Neural progenitor cell (in vitro differentiated cells): Measurements from ENCODE around the gene DEPDC1B. TPM values are rescaled to one million over a fixed set of nuclear protein-coding genes. Genes with fewer than 3 reads are reported as not detected.

Source experiments
- DNase-seq: peaks from one replicate; pipeline ENCODE4 v3.0.0-alpha.2; 2016; ENCODE audit warnings: low spot score
- H2AFZ ChIP-seq: fragments of 200-600 bp; sonication (generic); replicated peaks from 2 replicates; pipeline ENCODE4 v1.6.1; 2016; ENCODE audit warnings: antibody characterized with exemption
- H3F3A ChIP-seq: fragments of 200-600 bp; sonication (generic); 2 replicates; pipeline ENCODE4 v1.6.1; 2016; ENCODE audit warnings: antibody characterized with exemption, low read depth
- H3K27ac ChIP-seq: fragments of 200-600 bp; sonication (generic); 2 replicates; pipeline ENCODE4 v1.5.1; 2016; ENCODE audit warnings: mild to moderate bottlenecking
- H3K27me3 ChIP-seq: fragments of 200-600 bp; sonication (generic); 2 replicates; pipeline ENCODE4 v1.6.1; 2016; ENCODE audit warnings: mild to moderate bottlenecking, moderate library complexity
- H3K36me3 ChIP-seq: fragments of 200-600 bp; sonication (generic); 2 replicates; pipeline ENCODE4 v1.5.1; 2016
- H3K4me1 ChIP-seq: fragments of 200-600 bp; sonication (generic); 2 replicates; pipeline ENCODE4 v1.6.1; 2016; ENCODE audit warnings: mixed run types
- H3K4me2 ChIP-seq: fragments of 200-600 bp; sonication (generic); 2 replicates; pipeline ENCODE4 v1.6.1; 2016
- H3K4me3 ChIP-seq: fragments of 200-600 bp; sonication (generic); 2 replicates; pipeline ENCODE4 v1.5.1; 2016
- H3K79me2 ChIP-seq: fragments of 200-600 bp; sonication (generic); 2 replicates; pipeline ENCODE4 v1.6.1; 2016; ENCODE audit warnings: low read depth
- H3K9ac ChIP-seq: fragments of 200-600 bp; sonication (generic); 2 replicates; pipeline ENCODE4 v1.6.1; 2016
- H3K9me3 ChIP-seq: fragments of 200-600 bp; sonication (generic); 2 replicates; pipeline ENCODE4 v1.5.1; 2016; ENCODE audit warnings: low read depth
- H4K20me1 ChIP-seq: fragments of 200-600 bp; sonication (generic); 2 replicates; pipeline ENCODE4 v1.6.1; 2016; ENCODE audit warnings: low read depth
- H3K27ac Mint-ChIP-seq: 3 replicates; pipeline ENCODE4 v1.8.0; 2021; ENCODE audit warnings: mixed read lengths
- H3K27me3 Mint-ChIP-seq: 2 replicates; pipeline ENCODE4 v1.8.0; 2022; ENCODE audit warnings: low read depth, mild to moderate bottlenecking, inconsistent platforms, moderate library complexity, mixed read lengths; ENCODE audit not compliant: insufficient read depth
- H3K36me3 Mint-ChIP-seq: 3 replicates; pipeline ENCODE4 v1.8.0; 2021; ENCODE audit warnings: mixed read lengths
- H3K4me1 Mint-ChIP-seq: 3 replicates; pipeline ENCODE4 v1.8.0; 2021; ENCODE audit warnings: mixed read lengths
- H3K4me3 Mint-ChIP-seq: 3 replicates; pipeline ENCODE4 v1.8.0; 2021; ENCODE audit warnings: mild to moderate bottlenecking, moderate library complexity, mixed read lengths
- H3K9me3 Mint-ChIP-seq: 3 replicates; pipeline ENCODE4 v1.8.0; 2020; ENCODE audit warnings: mixed read lengths
- CTCF ChIP-seq: fragments of 200-600 bp; sonication (generic); IDR thresholded peaks from 2 replicates; pipeline ENCODE4 v1.5.1; 2017; ENCODE audit warnings: antibody characterized with exemption, mild to moderate bottlenecking
- EZH2 ChIP-seq: fragments of 200-600 bp; sonication (generic); IDR thresholded peaks from 2 replicates; pipeline ENCODE4 v1.6.1; 2017; ENCODE audit warnings: antibody characterized with exemption, mild to moderate bottlenecking, moderate library complexity
- EZH2phosphoT487 ChIP-seq: fragments of 200-600 bp; sonication (generic); IDR thresholded peaks from 2 replicates; pipeline ENCODE4 v1.6.1; 2017; ENCODE audit warnings: antibody characterized with exemption
- total RNA-seq: library from RNA; depleted of rRNA; stranded (reverse); fragments of >200 nt; gene quantifications from 2 replicates; pipeline ENCODE4 v1.2.3, GENCODE V29; 2015; ENCODE audit warnings: low replicate concordance

The DEPDC1B gene
- total RNA-seq, 1 donor from 2014 or later, result 142 TPM

- TF ChIP-seq CTCF, result no peak
- Mint-ChIP-seq H3K9me3 (peaks cover 4% of the 10 kb centered on the region), H3K27me3 (no peaks in the 10 kb centered on the region), H3K36me3 (peaks cover 2% of the 10 kb centered on the region), H3K4me3 (no peak overlapping the region), H3K4me1 (no peaks in the 10 kb centered on the region), H3K27ac (no peak overlapping the region)
- no peaks in the 10 kb centered on the region for H4K20me1 ChIP-seq
- H3K27ac ChIP-seq, result no peak overlapping the region
- H3F3A ChIP-seq, result no peaks in the 10 kb centered on the region
- no peaks in the 10 kb centered on the region for H3K4me1 ChIP-seq
- H3K9me3 ChIP-seq, result no peaks in the 10 kb centered on the region
- H3K4me3 ChIP-seq, result no peak overlapping the region
- H3K79me2 ChIP-seq, result no peaks in the 10 kb centered on the region
- no peak for DNase-seq
- no peaks in the 10 kb centered on the region for H3K27me3 ChIP-seq
- no peaks in the 10 kb centered on the region for H3K36me3 ChIP-seq
- no peak overlapping the region for H3K4me2 ChIP-seq
- H2AFZ ChIP-seq, result no peak overlapping the region
- H3K9ac ChIP-seq, result no peak overlapping the region
These were observed 149.7 kb downstream of the DEPDC1B start for GRCh38 chr5:60550311-60550710.

DNA sequence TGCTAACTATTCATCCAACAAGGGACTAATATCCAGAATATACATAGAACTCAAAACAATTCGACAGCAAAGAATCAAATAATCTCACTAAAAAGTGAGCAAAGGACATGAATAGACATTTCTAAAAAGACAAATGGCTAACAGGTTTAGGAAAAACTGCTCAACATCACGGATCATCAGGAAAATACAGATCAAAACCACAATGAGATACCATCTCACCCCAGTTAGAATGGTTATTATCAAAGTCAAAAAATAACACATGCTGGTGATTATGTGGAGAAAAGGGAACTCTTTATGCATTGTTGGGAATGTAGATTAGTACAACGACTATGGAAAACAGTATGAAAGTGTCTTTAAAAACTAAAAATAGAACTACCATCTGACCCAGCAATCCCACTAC, 150.1 kb downstream of the DEPDC1B start:
- Mint-ChIP-seq H3K4me1 (no peaks in the 10 kb centered on the region), H3K27ac (no peak overlapping the region), H3K27me3 (no peaks in the 10 kb centered on the region), H3K4me3 (no peak overlapping the region), H3K36me3 (no peaks in the 10 kb centered on the region), H3K9me3 (no peaks in the 10 kb centered on the region)
- Histone ChIP-seq H3K4me3 (no peak overlapping the region), H2AFZ (no peak overlapping the region), H4K20me1 (no peaks in the 10 kb centered on the region), H3F3A (no peaks in the 10 kb centered on the region), H3K27ac (no peak overlapping the region), H3K9me3 (no peaks in the 10 kb centered on the region), H3K79me2 (no peaks in the 10 kb centered on the region), H3K4me1 (no peaks in the 10 kb centered on the region), H3K4me2 (no peak overlapping the region), H3K9ac (no peak overlapping the region), H3K36me3 (no peaks in the 10 kb centered on the region), H3K27me3 (no peaks in the 10 kb centered on the region)
- TF ChIP-seq EZH2, result no peak
- no peak for TF ChIP-seq CTCF
- TF ChIP-seq EZH2phosphoT487, result no peak
- DNase-seq, result no peak

Other genes with a start within 250 kb of the DEPDC1B start
- 2.1 and 5.5 TPM in 2 replicates for gene ELOVL7, start 144.1 kb upstream of the DEPDC1B start, total RNA-seq
- 43.7 and 48.0 TPM in 2 replicates for gene ERCC8, start 244.9 kb upstream of the DEPDC1B start, total RNA-seq
- gene NDUFAF2, start 245.0 kb upstream of the DEPDC1B start, total RNA-seq, result 28.8 and 42.1 TPM in 2 replicates